Smooth muscle cell (in vitro differentiated cells): Measurements from ENCODE around the gene ERF. TPM values are rescaled to one million over a fixed set of nuclear protein-coding genes. Genes with fewer than 3 reads are reported as not detected.

Experiments
- DNase-seq: peaks from one replicate; lab custom pipeline; 2025; ENCODE audit not compliant: unreplicated experiment; lab: John Stamatoyannopoulos, UW
- H2AFZ ChIP-seq: fragments of 200-600 bp; sonication (generic); 2 replicates; pipeline ENCODE4 v1.6.0; 2016; ENCODE audit warnings: antibody characterized with exemption, low read depth, mild to moderate bottlenecking
- H3F3A ChIP-seq: fragments of 200-600 bp; sonication (generic); 2 replicates; pipeline ENCODE4 v1.6.0; 2017; ENCODE audit warnings: antibody characterized with exemption, low read depth
- H3K27ac ChIP-seq: fragments of 200-600 bp; sonication (generic); 2 replicates; pipeline ENCODE4 v1.5.1; 2016; ENCODE audit warnings: low read depth, mild to moderate bottlenecking
- H3K27me3 ChIP-seq: fragments of 200-600 bp; sonication (generic); 2 replicates; pipeline ENCODE4 v1.6.1; 2016; ENCODE audit warnings: low read depth, mild to moderate bottlenecking
- H3K36me3 ChIP-seq: fragments of 200-600 bp; sonication (generic); 2 replicates; pipeline ENCODE4 v1.5.1; 2016; ENCODE audit warnings: low read depth
- H3K4me1 ChIP-seq: fragments of 200-600 bp; sonication (generic); 2 replicates; pipeline ENCODE4 v1.5.1; 2016; ENCODE audit warnings: low read depth
- H3K4me2 ChIP-seq: fragments of 200-600 bp; sonication (generic); 2 replicates; pipeline ENCODE4 v1.6.0; 2016; ENCODE audit warnings: mild to moderate bottlenecking
- H3K4me3 ChIP-seq: fragments of 200-600 bp; sonication (generic); 2 replicates; pipeline ENCODE4 v1.5.1; 2016; ENCODE audit warnings: mild to moderate bottlenecking
- H3K79me2 ChIP-seq: fragments of 200-600 bp; sonication (generic); 2 replicates; pipeline ENCODE4 v1.6.0; 2016; ENCODE audit warnings: low read depth, mild to moderate bottlenecking
- H3K9ac ChIP-seq: fragments of 200-600 bp; sonication (generic); 2 replicates; pipeline ENCODE4 v1.6.0; 2016; ENCODE audit warnings: low read depth
- H3K9me3 ChIP-seq: fragments of 200-600 bp; sonication (generic); replicated peaks from 2 replicates; pipeline ENCODE4 v1.5.1; 2016; ENCODE audit warnings: low read depth
- H4K20me1 ChIP-seq: fragments of 200-600 bp; sonication (generic); 2 replicates; pipeline ENCODE4 v1.6.0; 2016; ENCODE audit warnings: low read depth
- CTCF ChIP-seq: fragments of 200-600 bp; sonication (generic); IDR thresholded peaks from 2 replicates; pipeline ENCODE4 v1.5.1; 2017; ENCODE audit warnings: borderline replicate concordance, mild to moderate bottlenecking, antibody characterized with exemption; ENCODE audit not compliant: insufficient read depth, poor library complexity, severe bottlenecking
- whole genome bisulfite sequencing: methylation state at CpG from one replicate; pipeline ENCODE4 v1.1.7; 2016; ENCODE audit warnings: low lambda C conversion rate; 5-methylcytosine and 5-hydroxymethylcytosine counted together
- polyA plus RNA-seq: library from polyadenylated mRNA; unstranded; fragments of >200 nt; fragmentation: Nextera tagmentation; extraction: Ambion mirVana; gene quantifications from 2 replicates; pipeline ENCODE4 v1.2.1, GENCODE V29; 2016
- total RNA-seq: library from RNA; depleted of rRNA; stranded (reverse); fragments of >200 nt; gene quantifications from 2 replicates; pipeline ENCODE4 v1.2.3, GENCODE V29; 2014

ERF gene
- total and polyA plus RNA-seq, 2 experiments from 2014 or later = 14.9 to 20.5 TPM

GRCh38 chr19:42229855-42230351 lies 25.0 kb downstream of the ERF start:
- no peak overlapping the region for H3K27ac ChIP-seq
- no peaks in the 10 kb centered on the region for H3K27me3 ChIP-seq
- no peaks in the 10 kb centered on the region for H3K36me3 ChIP-seq
- peaks cover 17% of the 10 kb centered on the region for H3K79me2 ChIP-seq
- WGBS = 74% methylated on average over 8 of the region's 8 CpGs
- H4K20me1 ChIP-seq = peaks cover 96% of the 10 kb centered on the region
- H3K9me3 ChIP-seq = no peaks in the 10 kb centered on the region
- no peaks in the 10 kb centered on the region for H3F3A ChIP-seq
- no peak overlapping the region for H3K4me3 ChIP-seq
- H3K9ac ChIP-seq = no peak overlapping the region
- no peak overlapping the region for H2AFZ ChIP-seq
- TF ChIP-seq CTCF = no peak
- no peak overlapping the region for H3K4me2 ChIP-seq
- H3K4me1 ChIP-seq = no peaks in the 10 kb centered on the region
- no peak for DNase-seq

GRCh38 chr19:42229301-42229854 lies 25.6 kb downstream of the ERF start:
- no peaks in the 10 kb centered on the region for H3K4me1 ChIP-seq
- H3K79me2 ChIP-seq = peaks cover 17% of the 10 kb centered on the region
- H3F3A ChIP-seq = no peaks in the 10 kb centered on the region
- no peak for DNase-seq
- peaks cover 96% of the 10 kb centered on the region for H4K20me1 ChIP-seq
- no peak overlapping the region for H3K4me2 ChIP-seq
- WGBS = 76% methylated on average over 4 of the region's 4 CpGs
- no peak for TF ChIP-seq CTCF
- H3K27ac ChIP-seq = no peak overlapping the region
- H2AFZ ChIP-seq = no peak overlapping the region
- no peaks in the 10 kb centered on the region for H3K36me3 ChIP-seq
- H3K9me3 ChIP-seq = no peaks in the 10 kb centered on the region
- H3K9ac ChIP-seq = no peak overlapping the region
- no peaks in the 10 kb centered on the region for H3K27me3 ChIP-seq
- no peak overlapping the region for H3K4me3 ChIP-seq

GRCh38 chr19:42228641-42229040 lies 26.3 kb downstream of the ERF start:
- Histone ChIP-seq H3K27me3 (no peaks in the 10 kb centered on the region), H3K9ac (no peak overlapping the region), H3K79me2 (peaks cover 17% of the 10 kb centered on the region), H4K20me1 (peaks cover 94% of the 10 kb centered on the region), H3K27ac (no peak overlapping the region), H3K4me2 (no peak overlapping the region), H3F3A (no peaks in the 10 kb centered on the region), H2AFZ (no peak overlapping the region), H3K36me3 (no peaks in the 10 kb centered on the region), H3K9me3 (no peaks in the 10 kb centered on the region), H3K4me3 (no peak overlapping the region), H3K4me1 (no peaks in the 10 kb centered on the region)
- DNase-seq = no peak
- TF ChIP-seq CTCF = no peak
- 86% methylated on average over 4 of the region's 4 CpGs for WGBS

GRCh38 chr19:42226886-42227285 lies 28.0 kb downstream of the ERF start:
- Histone ChIP-seq H3K9ac (no peak overlapping the region), H3K79me2 (peaks cover 33% of the 10 kb centered on the region)
- no peak for DNase-seq

More at GRCh38 chr19:42226886-42227285, 28.0 kb downstream of the ERF start:
- TF ChIP-seq CTCF = no peak
- Histone ChIP-seq H3K4me3 (no peak overlapping the region), H2AFZ (no peak overlapping the region), H3K36me3 (no peaks in the 10 kb centered on the region), H3K27ac (no peak overlapping the region), H4K20me1 (peaks cover 93% of the 10 kb centered on the region), H3K27me3 (no peaks in the 10 kb centered on the region), H3F3A (no peaks in the 10 kb centered on the region), H3K4me1 (no peaks in the 10 kb centered on the region), H3K9me3 (no peaks in the 10 kb centered on the region), H3K4me2 (no peak overlapping the region)
- WGBS = 82% methylated on average over 1 of the region's 1 CpG
